Fibroblast of mammary gland (primary cell): ENCODE results near the gene SHOC1.

Experiments used
- DNase-seq: peaks from one replicate; pipeline ENCODE4 v3.0.0-alpha.2; 2010; ENCODE audit warnings: low read depth
- H3K4me3 ChIP-seq: 2 replicates; pipeline ENCODE4 v1.5.1; 2011; ENCODE audit warnings: low read depth, mild to moderate bottlenecking, low read length, moderate library complexity; ENCODE audit not compliant: control insufficient read depth
- CTCF ChIP-seq: conservative IDR thresholded peaks from 2 replicates; pipeline ENCODE4 v1.5.1; 2011; ENCODE audit warnings: low read depth, low read length, inconsistent platforms; ENCODE audit not compliant: control insufficient read depth, insufficient read depth

SHOC1 gene

GRCh38 chr9:111838439-111838838 lies 43.7 kb upstream of the SHOC1 start:
- H3K4me3 ChIP-seq = no peak overlapping the region
- no peak for DNase-seq
- TF ChIP-seq CTCF = no peak

- H3K4me3 ChIP-seq = no peak overlapping the region
- TF ChIP-seq CTCF = no peak
- DNase-seq = no peak
Measured at GRCh38 chr9:111836311-111836710, 41.6 kb upstream of the SHOC1 start.

- TF ChIP-seq CTCF = no peak
- peak; percentile 62 for DNase-seq
- H3K4me3 ChIP-seq = no peak overlapping the region
Measured at GRCh38 chr9:111833941-111834340, 39.2 kb upstream of the SHOC1 start.

GRCh38 chr9:111832449-111832848 lies 37.7 kb upstream of the SHOC1 start:
- no peak for TF ChIP-seq CTCF
- H3K4me3 ChIP-seq = no peak overlapping the region
- no peak for DNase-seq

GRCh38 chr9:111831371-111832108 lies 36.8 kb upstream of the SHOC1 start:
- DNase-seq = no peak
- TF ChIP-seq CTCF = no peak
- no peak overlapping the region for H3K4me3 ChIP-seq

- peak; percentile 26 for TF ChIP-seq CTCF
- peak; percentile 55 for DNase-seq
- no peak overlapping the region for H3K4me3 ChIP-seq
Measured at GRCh38 chr9:111828193-111828592, 33.5 kb upstream of the SHOC1 start.

- DNase-seq = peak; percentile 79
- TF ChIP-seq CTCF = no peak
- no peak overlapping the region for H3K4me3 ChIP-seq
Measured at GRCh38 chr9:111825468-111826145, 30.9 kb upstream of the SHOC1 start.
